AG09319 (cell line): ENCODE data around the gene RAB11FIP5.

Source experiments
- DNase-seq: peaks from one replicate; pipeline ENCODE4 v3.0.0-alpha.2; 2010; ENCODE audit warnings: low read depth; ENCODE audit errors: extremely low read depth
- CTCF ChIP-seq: IDR thresholded peaks from 2 replicates; pipeline ENCODE4 v1.5.1; 2011; ENCODE audit warnings: low read depth, mild to moderate bottlenecking, inconsistent platforms, low read length, moderate library complexity

Gene RAB11FIP5

GRCh38 chr2:73032702-73033097, 80.0 kb downstream of the RAB11FIP5 start:
- no peak for TF ChIP-seq CTCF
- no peak for DNase-seq

DNA sequence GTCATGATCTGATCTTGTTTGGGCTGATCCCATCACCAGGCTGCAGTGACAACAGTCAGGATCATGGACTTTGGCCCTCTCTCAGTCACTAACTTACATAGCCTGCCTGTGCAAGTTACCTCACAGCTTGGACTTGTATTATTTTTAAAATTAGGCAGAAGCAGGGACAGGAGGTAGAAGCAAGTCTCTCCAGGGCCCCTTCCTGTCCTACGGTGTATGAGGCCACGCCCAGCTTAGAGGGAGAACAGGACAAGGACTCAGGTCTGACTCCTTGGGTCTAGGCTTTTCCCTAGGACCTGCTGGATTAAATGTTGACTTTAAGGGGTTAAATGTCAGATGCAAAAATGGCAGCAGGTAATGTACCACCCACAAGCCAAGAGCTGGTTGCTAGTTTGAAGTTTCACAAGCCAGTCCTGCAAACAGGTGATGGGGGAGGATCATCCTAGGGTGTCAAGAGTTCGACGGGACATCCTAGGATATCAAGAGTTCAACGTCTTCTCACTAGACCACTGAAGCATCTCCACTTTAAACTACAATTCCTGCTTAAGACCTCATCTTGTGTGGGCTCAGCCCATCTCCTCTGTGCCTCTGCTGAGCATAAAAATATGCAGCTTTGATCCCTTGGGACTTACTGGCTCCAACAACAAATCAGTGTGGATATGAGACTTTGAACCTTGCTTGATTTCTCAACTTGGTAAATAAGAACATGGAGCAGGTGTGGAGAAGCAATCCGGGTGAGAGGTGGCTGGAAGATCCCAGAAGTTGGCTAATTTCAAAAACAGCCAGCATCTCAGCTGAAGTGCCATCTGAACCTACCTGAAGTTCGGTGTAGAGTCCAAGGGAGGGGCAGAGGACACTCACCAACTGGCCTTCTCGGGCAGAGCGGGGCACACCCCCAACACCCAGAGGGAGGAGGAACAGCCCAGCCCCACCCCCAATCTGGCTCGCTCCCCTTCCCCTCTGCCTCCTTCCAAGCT, 80.7 kb downstream of the RAB11FIP5 start:
- no peak for DNase-seq
- no peak for TF ChIP-seq CTCF

DNA sequence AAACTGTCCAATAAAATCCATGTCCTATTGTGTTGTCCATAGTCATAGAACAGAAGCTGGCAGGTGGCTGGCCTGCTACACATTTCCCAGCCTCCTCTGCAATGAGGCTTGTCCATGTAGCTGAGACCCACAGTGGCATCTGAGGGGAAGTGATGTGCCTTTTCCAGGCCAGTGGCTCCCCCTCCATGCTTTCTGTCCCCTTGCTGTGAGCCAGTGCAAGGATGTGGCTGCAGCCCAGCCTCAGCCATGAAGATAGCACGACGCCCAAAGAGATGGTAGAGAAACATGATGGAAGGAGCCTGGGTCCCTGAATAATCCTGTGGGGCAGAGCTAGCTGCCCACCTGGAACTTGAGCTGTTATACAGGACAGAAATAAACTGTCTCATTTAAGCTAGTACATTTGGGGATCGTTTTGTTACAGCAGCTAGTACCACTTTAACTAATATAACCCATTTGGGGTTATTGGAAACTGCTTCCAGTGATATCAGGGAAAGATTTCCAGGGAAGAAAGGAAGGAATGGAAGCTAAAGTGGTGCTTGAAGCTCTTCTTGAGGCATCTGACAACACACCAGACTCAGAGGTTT, 81.6 kb downstream of the RAB11FIP5 start:
- DNase-seq = no peak
- no peak for TF ChIP-seq CTCF

- no peak for TF ChIP-seq CTCF
- no peak for DNase-seq
Observed at GRCh38 chr2:73028841-73029240, 83.9 kb downstream of the RAB11FIP5 start.

GRCh38 chr2:73027340-73027739, 85.4 kb downstream of the RAB11FIP5 start:
- no peak for TF ChIP-seq CTCF
- DNase-seq = no peak

DNA sequence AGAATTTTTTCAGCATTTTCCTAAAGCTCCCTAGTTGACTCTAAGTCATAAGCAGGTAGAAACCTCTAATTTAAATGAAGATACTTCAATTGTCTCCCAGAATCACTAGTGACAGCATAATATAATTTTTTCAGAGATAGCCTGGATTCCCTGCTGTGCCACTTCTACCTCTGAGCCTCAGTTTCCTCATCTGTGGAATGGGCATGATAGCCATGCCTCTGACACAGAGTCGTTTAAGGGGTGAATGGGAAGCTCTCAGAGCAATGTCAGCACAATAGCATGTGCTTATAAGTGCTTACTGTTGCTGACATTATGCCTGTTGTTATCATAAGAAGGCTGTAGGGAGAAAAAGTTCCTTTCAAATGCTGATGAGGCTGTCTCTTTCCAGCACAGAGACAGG, 89.3 kb downstream of the RAB11FIP5 start:
- no peak for DNase-seq
- no peak for TF ChIP-seq CTCF
